GM18505 (cell line): ENCODE results near the gene MED12L.

ENCODE experiments used
- ATAC-seq: cut with Tn5 transposase; IDR thresholded peaks from one replicate; pipeline ENCODE4 v1.9.1; 2021; ENCODE audit not compliant: unreplicated experiment
- POLR2A ChIP-seq: IDR thresholded peaks from 4 replicates; pipeline ENCODE4 v1.6.1; 2011; ENCODE audit warnings: borderline replicate concordance; ENCODE audit not compliant: insufficient read depth, insufficient read length; ENCODE audit errors: extremely low read depth

MED12L gene

DNA sequence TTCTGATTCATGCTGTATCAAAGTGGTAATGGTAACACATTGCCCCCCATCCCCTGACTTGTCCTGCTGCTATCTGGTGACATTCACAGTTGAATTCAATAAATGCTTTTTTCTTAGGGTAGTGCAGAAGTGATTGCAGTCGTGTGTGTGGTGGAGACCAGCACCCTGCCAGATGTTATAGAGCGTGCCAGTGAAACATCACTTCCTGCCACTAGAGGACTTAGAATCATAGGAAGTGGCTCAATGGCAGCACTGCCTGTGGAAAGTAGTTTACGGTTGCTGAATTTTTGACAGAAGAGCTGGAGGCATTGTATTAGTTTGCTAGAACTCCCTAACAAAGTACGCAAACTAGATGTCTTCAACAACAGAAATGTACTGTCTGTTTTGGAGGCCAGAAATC is 336.5 kb downstream of the MED12L start:
- TF ChIP-seq POLR2A = no peak

DNA sequence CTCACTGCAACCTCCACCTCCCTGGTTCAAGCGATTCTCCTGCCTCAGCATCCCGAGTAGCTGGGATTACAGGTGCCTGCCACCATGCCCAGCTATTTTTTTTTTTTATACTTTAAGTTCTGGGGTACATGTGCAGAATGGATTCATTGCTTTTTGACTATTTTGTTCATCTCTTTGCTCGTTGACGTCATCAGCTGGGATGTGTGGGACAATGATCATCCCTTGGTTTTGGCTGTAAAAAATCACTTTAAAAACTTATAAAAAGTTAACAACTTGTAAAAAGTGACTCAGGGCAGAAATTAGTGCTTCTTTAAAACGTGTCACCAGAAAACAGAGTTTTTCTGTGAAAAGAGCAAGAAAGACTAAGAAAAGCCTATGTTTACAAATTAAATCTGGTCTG is 337.6 kb downstream of the MED12L start:
- no peak for TF ChIP-seq POLR2A
- ATAC-seq = no peak

More for the DNA sequence above, 336.5 kb downstream of the MED12L start:
- ATAC-seq = no peak

DNA sequence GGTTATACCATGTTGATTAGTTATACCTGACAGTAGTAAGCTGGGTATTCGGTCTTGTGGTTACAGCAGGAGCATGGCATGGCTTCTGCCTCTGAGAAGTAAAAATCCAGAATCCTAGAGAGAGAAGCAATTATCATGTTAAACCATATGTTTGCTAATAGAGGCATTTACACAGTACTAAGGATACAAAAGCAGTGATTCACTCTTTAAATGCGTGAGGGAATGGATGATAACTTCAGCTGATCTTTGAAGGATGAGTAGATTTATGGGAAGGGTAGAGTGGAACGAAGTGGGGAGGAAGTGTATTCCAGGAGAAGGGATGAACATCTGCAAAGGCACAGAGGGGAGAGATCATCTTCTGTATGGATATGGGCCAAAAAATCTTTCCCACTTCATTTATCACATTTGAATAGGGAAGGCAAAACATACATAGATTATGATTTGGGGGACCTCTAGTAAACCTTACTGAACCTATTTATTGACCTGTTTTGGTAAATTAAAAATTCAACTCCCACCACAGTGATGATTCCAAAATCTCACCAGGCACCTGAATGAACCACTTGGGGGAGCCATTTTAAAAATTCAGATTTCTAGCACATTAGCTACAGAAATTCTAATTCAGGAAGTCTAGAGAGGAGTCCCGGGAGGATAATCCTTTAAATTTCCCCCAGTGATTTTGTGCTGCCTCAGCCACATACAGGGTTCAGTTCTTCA is 340.3 kb downstream of the MED12L start:
- peak; percentile 39 for ATAC-seq
- TF ChIP-seq POLR2A = no peak

DNA sequence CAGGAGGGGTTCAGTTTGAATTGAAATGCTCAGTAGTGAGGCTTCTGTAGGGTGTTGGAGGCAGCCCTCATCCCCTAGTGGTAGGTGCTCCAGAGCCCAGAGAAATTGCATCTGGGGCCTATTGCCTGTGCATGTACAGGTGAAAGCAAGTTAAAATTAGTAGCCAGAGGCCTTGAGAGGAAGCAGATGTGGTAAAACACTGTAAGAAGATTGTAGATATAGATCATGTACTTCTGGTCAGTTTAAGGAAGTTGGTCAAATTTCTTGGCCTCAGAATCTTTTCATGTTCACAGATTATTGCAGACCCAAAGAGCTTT is 340.8 kb downstream of the MED12L start:
- no peak for TF ChIP-seq POLR2A
- peak; percentile 90 for ATAC-seq

DNA sequence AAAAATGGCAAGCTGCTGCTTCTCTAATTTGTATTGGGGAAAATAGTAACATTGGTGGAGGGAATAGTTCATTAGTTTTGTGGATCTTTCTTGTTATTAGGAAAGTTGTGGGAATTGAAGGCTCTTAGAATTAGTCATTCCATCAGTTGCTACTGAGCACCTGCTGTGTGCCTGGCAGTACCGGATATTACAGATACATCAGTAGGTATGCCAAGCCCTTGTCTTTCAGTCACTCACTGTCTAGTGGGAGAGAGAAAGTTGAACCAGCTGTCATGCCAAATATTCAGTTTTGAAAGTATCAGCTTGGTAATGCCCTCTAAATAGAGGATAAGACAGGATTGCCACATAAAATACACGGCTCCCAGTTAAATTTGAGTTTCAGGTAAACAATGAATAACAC is 342.9 kb downstream of the MED12L start:
- TF ChIP-seq POLR2A = no peak
- no peak for ATAC-seq

DNA sequence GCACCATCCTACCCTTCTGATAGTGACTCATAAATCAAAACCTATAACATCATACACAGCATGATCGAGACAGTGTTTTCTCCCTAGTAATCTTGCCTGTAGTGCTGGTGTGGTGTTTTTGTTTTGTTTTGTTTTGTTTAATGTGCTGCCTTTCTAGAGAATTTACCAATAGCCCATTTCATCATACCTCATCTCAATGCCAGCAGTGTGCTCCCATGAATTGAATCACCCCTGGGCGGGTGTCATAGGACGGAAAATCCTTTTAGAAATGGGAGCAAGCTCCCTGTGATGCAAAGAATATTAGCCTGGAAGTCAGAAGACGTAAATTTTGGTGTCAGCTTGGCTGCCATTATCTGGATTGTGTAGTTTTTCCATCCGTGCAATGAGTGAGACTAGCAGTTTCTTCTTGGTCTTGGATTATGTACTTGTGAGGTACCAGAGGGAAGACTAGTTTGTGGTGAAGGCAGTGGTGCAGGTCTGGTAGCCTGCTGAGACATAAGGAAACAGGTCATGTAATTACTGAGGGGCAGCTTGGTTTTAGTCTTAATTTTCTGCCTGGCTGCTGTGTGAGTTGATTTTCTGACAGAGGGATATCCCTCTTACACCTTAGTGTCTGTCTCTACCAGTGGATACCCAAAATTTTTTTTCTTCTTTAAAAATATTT is 345.5 kb downstream of the MED12L start:
- ATAC-seq = no peak

DNA sequence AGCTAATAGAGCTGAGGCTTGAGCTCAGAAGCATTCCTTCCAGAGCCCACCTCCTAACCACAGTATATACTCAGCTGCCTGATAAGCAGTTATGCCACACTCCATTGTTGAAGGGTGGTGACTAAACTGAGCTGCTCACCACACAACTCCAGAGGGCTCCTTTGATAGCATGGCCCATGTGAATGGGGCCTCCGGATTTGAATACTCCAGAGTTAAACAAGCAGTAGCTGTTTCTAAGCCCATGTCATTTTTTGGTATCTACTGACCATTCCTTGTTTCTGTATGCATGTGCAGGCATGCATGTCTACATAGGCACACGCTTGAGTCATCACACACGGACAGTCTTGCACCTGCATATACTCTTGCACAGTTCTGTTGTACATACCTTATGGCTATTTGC is 346.5 kb downstream of the MED12L start:
- ATAC-seq = no peak
- TF ChIP-seq POLR2A = no peak

More for the DNA sequence above, 345.5 kb downstream of the MED12L start:
- TF ChIP-seq POLR2A = no peak

DNA sequence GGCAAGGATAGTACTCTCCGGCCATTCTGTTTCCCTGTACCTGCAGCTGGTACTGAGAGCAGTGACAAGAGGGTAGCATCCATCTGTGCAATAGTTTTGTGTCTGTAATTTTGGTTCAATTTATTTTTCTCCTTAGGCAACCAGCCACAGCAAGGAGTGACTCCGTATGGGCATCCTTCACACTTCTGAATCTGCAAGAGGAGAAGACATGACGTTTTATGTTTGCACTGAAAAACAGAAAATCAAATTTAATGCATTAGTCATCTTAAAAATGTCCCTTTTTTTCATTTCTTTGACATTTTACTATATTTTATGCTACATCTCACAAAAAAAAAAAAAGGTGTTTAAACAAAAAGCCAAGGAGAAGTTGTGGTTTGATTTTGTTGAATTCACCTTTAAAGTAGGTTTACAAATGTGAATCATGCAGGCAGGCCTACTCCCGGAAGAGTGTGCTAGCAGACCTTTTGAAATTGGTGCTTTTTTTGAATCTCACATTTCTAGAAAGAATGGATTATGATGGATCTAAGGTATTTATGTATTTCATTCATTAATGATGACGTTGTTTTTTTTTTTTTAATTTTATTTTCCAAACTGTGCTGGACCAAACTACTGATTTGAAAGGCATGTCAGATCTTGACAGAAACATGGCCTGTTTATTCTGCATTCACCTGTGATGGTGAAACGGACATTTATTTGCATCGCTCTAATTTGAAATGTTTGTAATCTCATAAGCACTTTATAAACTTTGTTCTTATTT is 347.3 kb downstream of the MED12L start:
- TF ChIP-seq POLR2A = no peak
- no peak for ATAC-seq

DNA sequence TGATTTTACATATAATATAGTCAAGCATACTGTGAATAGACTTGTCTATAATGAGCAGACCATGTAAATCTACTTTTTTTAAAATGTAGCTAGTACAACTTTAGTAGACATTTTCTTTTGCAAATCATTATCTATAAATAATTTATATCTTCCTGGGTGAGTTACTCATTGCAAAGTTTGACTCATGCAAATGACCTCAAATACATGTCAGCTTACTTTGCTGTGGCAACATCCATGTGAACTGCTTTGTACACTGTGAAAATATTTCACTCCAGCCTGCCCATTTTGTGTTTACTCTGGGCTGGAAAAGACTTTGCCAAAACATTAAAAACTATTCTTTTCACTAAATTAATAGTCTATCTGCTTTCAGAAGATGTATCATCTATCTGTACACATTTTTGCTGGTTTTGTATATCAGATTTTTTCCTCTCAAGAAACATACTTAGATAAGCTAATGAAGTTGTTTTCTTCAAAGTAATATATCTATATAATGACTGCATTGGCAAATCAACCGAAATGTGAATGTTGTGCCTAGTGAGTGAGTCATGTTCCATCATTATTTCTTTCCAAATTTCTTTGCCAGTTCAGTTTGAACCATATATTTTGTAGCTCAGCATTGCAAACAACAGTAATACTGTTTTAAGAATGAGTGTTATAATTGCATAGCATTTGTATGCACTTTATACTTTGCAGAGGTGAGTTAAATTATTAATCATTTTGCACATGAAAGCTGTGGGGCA is 348.9 kb downstream of the MED12L start:
- no peak for TF ChIP-seq POLR2A
- ATAC-seq = no peak

DNA sequence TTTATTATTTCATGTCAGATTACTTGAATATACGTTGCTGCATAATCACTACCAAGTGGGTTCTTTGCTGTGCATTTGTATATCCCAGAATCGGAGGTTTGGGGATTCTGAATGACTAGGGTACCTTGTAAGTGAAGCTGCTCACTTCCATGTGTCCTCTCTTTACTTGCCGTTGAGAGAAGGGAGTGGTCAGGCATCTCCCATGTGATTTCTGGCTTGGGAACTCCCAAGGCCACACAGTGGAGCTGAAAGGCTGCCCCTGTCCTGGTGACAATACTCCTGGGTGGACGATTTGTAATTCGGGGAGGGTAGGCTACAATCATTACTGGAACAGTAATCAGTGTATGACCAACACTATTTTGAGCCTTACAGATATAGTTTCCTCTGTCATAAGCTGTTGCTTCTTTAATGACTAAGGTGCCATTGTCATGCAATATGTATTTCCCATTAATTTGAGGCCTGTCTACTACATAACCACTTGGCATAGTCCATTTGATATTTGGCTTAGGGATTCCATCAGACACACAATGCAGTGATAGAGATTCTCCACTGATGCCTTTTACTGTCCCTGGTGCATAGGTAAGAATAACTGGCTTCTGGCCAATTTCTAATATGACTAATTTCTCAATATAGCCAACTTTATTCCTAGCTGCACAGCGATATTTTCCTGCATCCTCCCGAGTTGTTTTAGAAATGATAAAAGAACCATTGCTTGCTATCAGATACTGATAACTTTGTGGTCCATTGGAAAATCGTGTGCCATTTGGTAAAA is 351.4 kb downstream of the MED12L start:
- no peak for TF ChIP-seq POLR2A
- ATAC-seq = no peak

DNA sequence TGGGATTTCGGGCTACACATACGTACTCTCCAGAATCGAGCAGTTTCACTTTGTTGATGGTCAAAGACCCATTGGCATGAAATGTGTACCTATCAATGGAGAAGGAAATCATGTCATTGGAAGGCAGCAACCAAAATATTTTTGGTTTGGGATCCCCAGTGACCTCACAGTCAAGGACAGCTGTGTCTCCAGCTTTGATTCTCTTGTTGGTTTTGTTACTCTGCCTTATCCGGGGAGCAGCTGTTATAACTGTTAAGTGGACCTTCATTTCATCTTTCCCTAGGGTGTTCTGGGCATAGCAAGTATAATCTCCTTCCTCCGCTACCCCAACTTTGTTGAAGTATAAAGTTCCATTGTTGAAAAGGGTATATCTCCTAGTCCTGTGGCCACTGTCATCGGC is 352.4 kb downstream of the MED12L start:
- no peak for ATAC-seq
- TF ChIP-seq POLR2A = no peak

DNA sequence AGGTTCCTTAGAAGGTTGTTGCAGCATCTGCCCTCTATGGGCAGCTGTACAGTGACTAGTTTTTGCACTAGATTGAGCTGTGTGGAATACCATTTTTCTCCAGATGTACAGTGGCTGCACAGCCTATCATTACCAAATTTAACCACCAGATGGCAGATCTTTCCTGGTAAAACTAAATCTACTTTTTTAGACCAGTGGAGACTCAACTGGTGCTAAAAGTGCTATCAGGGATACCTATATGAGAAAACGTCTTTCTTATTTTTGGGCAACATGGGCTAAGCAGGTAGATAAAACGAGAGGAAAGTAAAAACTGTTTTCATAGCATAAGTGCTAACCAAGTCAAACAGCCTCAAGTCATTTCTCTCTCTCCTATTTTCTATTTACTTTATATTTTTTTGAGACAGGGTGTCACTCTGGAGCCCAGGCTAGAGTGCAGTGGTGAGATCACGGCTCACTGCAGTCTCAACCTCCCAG is 354.2 kb downstream of the MED12L start:
- ATAC-seq = peak; percentile 92

More for the DNA sequence above, 354.2 kb downstream of the MED12L start:
- TF ChIP-seq POLR2A = no peak
